Vagina (tissue), 2 donors: ENCODE data around the gene XAGE2. TPM values are rescaled to one million over a fixed set of nuclear protein-coding genes. Genes with fewer than 3 reads are reported as not detected.
"Not testable (repeated sequence)": the region's sequence is repeated elsewhere in the genome, so short reads cannot be mapped to it uniquely, and the experiment has no call there.

Source experiments
- DNase-seq, 2 donors: peaks; one replicate each; pipeline ENCODE4 v3.0.0-alpha.2; 2017; ENCODE audit errors: extremely low spot score in 2 of 2
- H3K27ac ChIP-seq: fragments of 200-600 bp; sonication (generic); one replicate; pipeline ENCODE4 v1.5.1; 2019
- H3K27me3 ChIP-seq: fragments of 200-600 bp; sonication (generic); one replicate; pipeline ENCODE4 v1.5.1; 2019
- H3K36me3 ChIP-seq, 2 donors: fragments of 200-600 bp; sonication (generic); one replicate each; pipeline ENCODE4 v1.5.1; 2017 to 2019
- H3K4me1 ChIP-seq: fragments of 200-600 bp; sonication (generic); one replicate; pipeline ENCODE4 v1.5.1; 2019
- H3K4me3 ChIP-seq, 2 donors: fragments of 200-600 bp; sonication (generic); 1 replicate in 1 of 2; 2 replicates in 1 of 2; pipeline ENCODE4 v1.5.1; 2016 to 2019
- H3K9me3 ChIP-seq: fragments of 200-600 bp; sonication (generic); one replicate; pipeline ENCODE4 v1.5.1; 2019
- POLR2A ChIP-seq, 2 donors: fragments of 450-650 bp; IDR thresholded peaks; one replicate each; pipeline ENCODE4 v1.6.1; 2017; ENCODE audit warnings: antibody characterized with exemption in 2 of 2, mild to moderate bottlenecking in 2 of 2, moderate library complexity in 2 of 2
- POLR2AphosphoS5 ChIP-seq, 2 donors: sonication (generic); formaldehyde crosslinking; IDR thresholded peaks; one replicate each; pipeline ENCODE4 v1.9.0; 2017; ENCODE audit warnings: antibody characterized with exemption in 2 of 2, mild to moderate bottlenecking in 2 of 2, low read depth in 1 of 2; ENCODE audit not compliant: insufficient read depth in 1 of 2
- intact Hi-C: fragments of 100-400 bp; cut with DNase I; formaldehyde crosslinking; loops from one replicate; pipeline ENCODE4 v1.15.1; 2023
- total RNA-seq: library from RNA; depleted of rRNA; stranded (reverse); fragments of >200 nt; gene quantifications from one replicate; pipeline ENCODE4 v1.2.3, GENCODE V29; 2016
- TF ChIP-seq, protein P1 (sequence below), 3 experiments: fragments of 450-650 bp in 2 of 3; fragments of 200-600 bp in 1 of 3; sonication (generic) in 1 of 3; IDR thresholded peaks; one replicate each; pipeline ENCODE4 v1.5.1; 2017 to 2019; ENCODE audit warnings: antibody characterized with exemption in 3 of 3, mild to moderate bottlenecking in 2 of 3, moderate library complexity in 2 of 3

XAGE2 gene, protein sequence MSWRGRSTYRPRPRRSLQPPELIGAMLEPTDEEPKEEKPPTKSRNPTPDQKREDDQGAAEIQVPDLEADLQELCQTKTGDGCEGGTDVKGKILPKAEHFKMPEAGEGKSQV
- total RNA-seq: not detected

GRCh38 chrX:52368368-52369055 is at the start of gene XAGE2:
TSS of gene XAGE2 (plus strand) at chrX:52369021. CDS start at chrX:52370015, 994 bp downstream.
- Histone ChIP-seq H3K27me3 (no peaks in the 10 kb centered on the region), H3K4me3 (no peak within 1 kb of the TSS), H3K27ac (no peak within 1 kb of the TSS), H3K9me3 (no peaks in the 10 kb centered on the region), H3K4me1 (no peaks in the 10 kb centered on the region), H3K36me3 (no peaks in the 10 kb centered on the region)
- DNase-seq: no peak
- intact Hi-C loops: no loop called here
- TF ChIP-seq, protein P1, sequence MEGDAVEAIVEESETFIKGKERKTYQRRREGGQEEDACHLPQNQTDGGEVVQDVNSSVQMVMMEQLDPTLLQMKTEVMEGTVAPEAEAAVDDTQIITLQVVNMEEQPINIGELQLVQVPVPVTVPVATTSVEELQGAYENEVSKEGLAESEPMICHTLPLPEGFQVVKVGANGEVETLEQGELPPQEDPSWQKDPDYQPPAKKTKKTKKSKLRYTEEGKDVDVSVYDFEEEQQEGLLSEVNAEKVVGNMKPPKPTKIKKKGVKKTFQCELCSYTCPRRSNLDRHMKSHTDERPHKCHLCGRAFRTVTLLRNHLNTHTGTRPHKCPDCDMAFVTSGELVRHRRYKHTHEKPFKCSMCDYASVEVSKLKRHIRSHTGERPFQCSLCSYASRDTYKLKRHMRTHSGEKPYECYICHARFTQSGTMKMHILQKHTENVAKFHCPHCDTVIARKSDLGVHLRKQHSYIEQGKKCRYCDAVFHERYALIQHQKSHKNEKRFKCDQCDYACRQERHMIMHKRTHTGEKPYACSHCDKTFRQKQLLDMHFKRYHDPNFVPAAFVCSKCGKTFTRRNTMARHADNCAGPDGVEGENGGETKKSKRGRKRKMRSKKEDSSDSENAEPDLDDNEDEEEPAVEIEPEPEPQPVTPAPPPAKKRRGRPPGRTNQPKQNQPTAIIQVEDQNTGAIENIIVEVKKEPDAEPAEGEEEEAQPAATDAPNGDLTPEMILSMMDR (IDR thresholded peaks at IDR 0.05): no peak
- TF ChIP-seq POLR2AphosphoS5 (IDR thresholded peaks at IDR 0.05; ENCODE audit: insufficient read depth in 1 of 2, low read depth in 1 of 2) (no peak), POLR2A (IDR thresholded peaks at IDR 0.05) (no peak)

- Histone ChIP-seq H3K4me1 (no peaks in the 10 kb centered on the region), H3K36me3 (no peaks in the 10 kb centered on the region), H3K9me3 (no peaks in the 10 kb centered on the region), H3K27ac (no peak overlapping the region), H3K4me3 (no peak overlapping the region), H3K27me3 (no peaks in the 10 kb centered on the region)
- no peak for TF ChIP-seq POLR2A (IDR thresholded peaks at IDR 0.05)
- TF ChIP-seq, protein P1 (IDR thresholded peaks at IDR 0.05): no peak
- TF ChIP-seq POLR2AphosphoS5 (IDR thresholded peaks at IDR 0.05; ENCODE audit: insufficient read depth in 1 of 2, low read depth in 1 of 2): no peak
- intact Hi-C loops: no loop called here
- no peak for DNase-seq
These were observed 31.4 kb upstream of the XAGE2 start for GRCh38 chrX:52337410-52337809.

GRCh38 chrX:52341493-52341892 is 27.3 kb upstream of the XAGE2 start:
- H3K4me3 ChIP-seq: no peak overlapping the region
- no peaks in the 10 kb centered on the region for H3K36me3 ChIP-seq
- H3K27ac ChIP-seq: no peak overlapping the region
- no peak for DNase-seq
- H3K9me3 ChIP-seq: no peaks in the 10 kb centered on the region
- intact Hi-C loops: no loop called here
- TF ChIP-seq, protein P1 (IDR thresholded peaks at IDR 0.05): no peak
- TF ChIP-seq POLR2A (IDR thresholded peaks at IDR 0.05) (no peak), POLR2AphosphoS5 (IDR thresholded peaks at IDR 0.05; ENCODE audit: insufficient read depth in 1 of 2, low read depth in 1 of 2) (no peak)
- no peaks in the 10 kb centered on the region for H3K4me1 ChIP-seq
- H3K27me3 ChIP-seq: no peaks in the 10 kb centered on the region

GRCh38 chrX:52343131-52343530 is 25.7 kb upstream of the XAGE2 start:
- H3K9me3 ChIP-seq, H3K4me3 ChIP-seq, intact Hi-C loops, H3K4me1 ChIP-seq, H3K27me3 ChIP-seq, H3K36me3 ChIP-seq, H3K27ac ChIP-seq, DNase-seq: not testable (repeated sequence)

DNA sequence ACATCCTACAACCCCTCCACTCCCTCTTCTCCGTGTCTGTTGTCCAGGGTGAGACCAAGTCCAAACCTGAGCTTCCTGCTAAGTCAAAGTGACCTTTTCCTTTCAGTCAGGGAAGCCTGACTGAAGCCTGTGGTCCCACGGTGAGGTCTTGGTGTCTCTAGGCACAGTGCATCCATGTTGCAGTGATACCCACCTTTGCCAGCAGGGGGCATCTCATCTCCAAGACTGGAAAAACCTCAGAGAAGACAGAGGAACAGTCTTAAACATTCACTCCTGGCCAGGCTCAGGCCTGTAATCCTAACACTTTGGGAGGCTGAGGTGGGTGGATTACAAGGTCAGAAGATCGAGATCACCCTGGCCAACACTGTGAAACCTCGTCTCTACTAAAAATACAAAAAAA is 23.4 kb upstream of the XAGE2 start:
- H3K4me3 ChIP-seq, H3K27ac ChIP-seq, H3K4me1 ChIP-seq, H3K36me3 ChIP-seq, H3K27me3 ChIP-seq, intact Hi-C loops, DNase-seq, H3K9me3 ChIP-seq: not testable (repeated sequence)
